Left ventricle myocardium superior (tissue), 1 donor: ENCODE data around the gene CACNA2D3. TPM values are rescaled to one million over a fixed set of nuclear protein-coding genes. Genes with fewer than 3 reads are reported as not detected.

Source experiments
- ATAC-seq: fragments of 200-7000 bp; cut with Tn5 transposase; one replicate; pipeline ENCODE4 v1.9.1; 2020; ENCODE audit warnings: mild to moderate bottlenecking, moderate library complexity
- DNase-seq: peaks from one replicate; pipeline ENCODE4 v3.0.0-alpha.2; 2020
- intact Hi-C: fragments of 100-400 bp; cut with micrococcal nuclease; formaldehyde crosslinking; loops from one replicate; pipeline ENCODE4 v1.11.0; 2022
- total RNA-seq: library from RNA; stranded (reverse); fragmentation: NEBNext Ultra II Directional; extraction: Animal tissue kit (Norgen Biotek cat#: 25700); gene quantifications from one replicate; pipeline ENCODE4 v1.2.1, GENCODE V29; 2021
- donor health status: DM: no; HTN: yes; CAD: no; lungs with severe emphysema.

Gene CACNA2D3
- total RNA-seq, 1 donor from 2014 or later: 26.9 TPM

- intact Hi-C loops: no loop called here
- DNase-seq: no peak
- ATAC-seq: peak; percentile 90
Observed at GRCh38 chr3:54988838-54989630, 866.7 kb downstream of the CACNA2D3 start.

- intact Hi-C loops: no loop called here
- DNase-seq (no peak), ATAC-seq (no peak)
Observed at GRCh38 chr3:54994111-54994513, 871.8 kb downstream of the CACNA2D3 start.

- no peak for DNase-seq
- intact Hi-C loops: no loop called here
- ATAC-seq: no peak
Observed at GRCh38 chr3:54999159-54999558, 876.8 kb downstream of the CACNA2D3 start.

GRCh38 chr3:54999811-55000210, 877.5 kb downstream of the CACNA2D3 start:
- DNase-seq (no peak), ATAC-seq (no peak)
- intact Hi-C loops: no loop called here

- ATAC-seq: peak; percentile 58
- DNase-seq: no peak
- intact Hi-C loops: no loop called here
Observed at GRCh38 chr3:55000546-55000945, 878.2 kb downstream of the CACNA2D3 start.

- intact Hi-C loops: no loop called here
- ATAC-seq: no peak
- DNase-seq: no peak
Observed at GRCh38 chr3:55000953-55001352, 878.6 kb downstream of the CACNA2D3 start.

GRCh38 chr3:55002416-55002930, 880.1 kb downstream of the CACNA2D3 start:
- no peak for DNase-seq
- no peak for ATAC-seq
- intact Hi-C loops: no loop called here

- DNase-seq: no peak
- ATAC-seq: no peak
- intact Hi-C loops: no loop called here
Observed at GRCh38 chr3:55006244-55006676, 883.9 kb downstream of the CACNA2D3 start.

GRCh38 chr3:55007971-55008370, 885.6 kb downstream of the CACNA2D3 start:
- no peak for ATAC-seq
- intact Hi-C loops: no loop called here
- no peak for DNase-seq

GRCh38 chr3:55009372-55009771, 887.0 kb downstream of the CACNA2D3 start:
- DNase-seq (no peak), ATAC-seq (no peak)
- intact Hi-C loops: no loop called here

- ATAC-seq: no peak
- intact Hi-C loops: no loop called here
Observed at GRCh38 chr3:55012091-55012490, 889.7 kb downstream of the CACNA2D3 start.

GRCh38 chr3:55013145-55013925, 891.0 kb downstream of the CACNA2D3 start:
- intact Hi-C loops: no loop called here
- DNase-seq (no peak), ATAC-seq (no peak)

More at GRCh38 chr3:55012091-55012490, 889.7 kb downstream of the CACNA2D3 start:
- no peak for DNase-seq

- intact Hi-C loops: no loop called here
- DNase-seq: no peak
- no peak for ATAC-seq
Observed at GRCh38 chr3:55014081-55014480, 891.7 kb downstream of the CACNA2D3 start.

- no peak for ATAC-seq
- intact Hi-C loops: no loop called here
- DNase-seq: no peak
Observed at GRCh38 chr3:55014906-55015305, 892.6 kb downstream of the CACNA2D3 start.

- intact Hi-C loops: no loop called here
Observed at GRCh38 chr3:55017876-55018275, 895.5 kb downstream of the CACNA2D3 start.

GRCh38 chr3:55030938-55031337, 908.6 kb downstream of the CACNA2D3 start:
- DNase-seq (no peak), ATAC-seq (no peak)
- intact Hi-C loops: no loop called here

More at GRCh38 chr3:55017876-55018275, 895.5 kb downstream of the CACNA2D3 start:
- ATAC-seq: no peak
- DNase-seq: no peak

- ATAC-seq (no peak), DNase-seq (no peak)
- intact Hi-C loops: no loop called here
Observed at GRCh38 chr3:55036883-55037577, 914.7 kb downstream of the CACNA2D3 start.

- ATAC-seq (no peak), DNase-seq (no peak)
- intact Hi-C loops: no loop called here
Observed at GRCh38 chr3:55042591-55042990, 920.2 kb downstream of the CACNA2D3 start.

- intact Hi-C loops: no loop called here
- no peak for ATAC-seq
- DNase-seq: no peak
Observed at GRCh38 chr3:55044486-55044885, 922.1 kb downstream of the CACNA2D3 start.
